Vagina (tissue), 2 donors: Measurements from ENCODE around the gene KATNAL1.

Experiments used
- POLR2A ChIP-seq, 2 donors: fragments of 450-650 bp; IDR thresholded peaks; one replicate each; pipeline ENCODE4 v1.6.1; 2017; ENCODE audit warnings: antibody characterized with exemption in 2 of 2, mild to moderate bottlenecking in 2 of 2, moderate library complexity in 2 of 2
- TF ChIP-seq, protein P1 (sequence below), 3 experiments: fragments of 450-650 bp in 2 of 3; fragments of 200-600 bp in 1 of 3; sonication (generic) in 1 of 3; IDR thresholded peaks; one replicate each; pipeline ENCODE4 v1.5.1; 2017 to 2019; ENCODE audit warnings: antibody characterized with exemption in 3 of 3, mild to moderate bottlenecking in 2 of 3, moderate library complexity in 2 of 3

DNA sequence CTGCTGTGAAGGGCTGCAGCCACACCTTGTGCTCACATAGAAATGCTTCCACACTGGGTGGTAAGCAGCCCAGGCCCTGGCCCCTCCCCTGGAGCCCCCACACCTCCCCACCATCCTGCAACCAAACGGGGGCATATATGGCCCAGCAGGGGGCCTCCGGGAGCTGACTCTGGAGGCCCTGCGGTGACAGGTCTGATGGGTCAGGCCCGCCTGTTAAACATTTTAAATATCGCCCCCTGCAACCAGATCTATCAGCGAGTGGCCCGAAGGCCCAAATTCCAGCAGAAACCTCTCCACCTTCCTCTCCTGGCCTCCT, 48.0 kb upstream of the KATNAL1 start:
- TF ChIP-seq, protein P1, sequence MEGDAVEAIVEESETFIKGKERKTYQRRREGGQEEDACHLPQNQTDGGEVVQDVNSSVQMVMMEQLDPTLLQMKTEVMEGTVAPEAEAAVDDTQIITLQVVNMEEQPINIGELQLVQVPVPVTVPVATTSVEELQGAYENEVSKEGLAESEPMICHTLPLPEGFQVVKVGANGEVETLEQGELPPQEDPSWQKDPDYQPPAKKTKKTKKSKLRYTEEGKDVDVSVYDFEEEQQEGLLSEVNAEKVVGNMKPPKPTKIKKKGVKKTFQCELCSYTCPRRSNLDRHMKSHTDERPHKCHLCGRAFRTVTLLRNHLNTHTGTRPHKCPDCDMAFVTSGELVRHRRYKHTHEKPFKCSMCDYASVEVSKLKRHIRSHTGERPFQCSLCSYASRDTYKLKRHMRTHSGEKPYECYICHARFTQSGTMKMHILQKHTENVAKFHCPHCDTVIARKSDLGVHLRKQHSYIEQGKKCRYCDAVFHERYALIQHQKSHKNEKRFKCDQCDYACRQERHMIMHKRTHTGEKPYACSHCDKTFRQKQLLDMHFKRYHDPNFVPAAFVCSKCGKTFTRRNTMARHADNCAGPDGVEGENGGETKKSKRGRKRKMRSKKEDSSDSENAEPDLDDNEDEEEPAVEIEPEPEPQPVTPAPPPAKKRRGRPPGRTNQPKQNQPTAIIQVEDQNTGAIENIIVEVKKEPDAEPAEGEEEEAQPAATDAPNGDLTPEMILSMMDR (IDR thresholded peaks at IDR 0.05): no peak
- no peak for TF ChIP-seq POLR2A (IDR thresholded peaks at IDR 0.05)
